Activated B cell treated with CpG ODN at 0.5 μM for 24 hours (primary cell): Measurements from ENCODE around the gene RNF40. TPM values are rescaled to one million over a fixed set of nuclear protein-coding genes. Genes with fewer than 3 reads are reported as not detected.
A peak's percentile ranks its signal among the peaks of the same experiment; 100 is the strongest.

ENCODE experiments used
- ATAC-seq: fragments of 200-7000 bp; cut with Tn5 transposase; one replicate; pipeline ENCODE4 v1.10.0; 2021; ENCODE audit warnings: low read depth, mild to moderate bottlenecking, moderate library complexity
- CTCF ChIA-PET: fragments of 350-600 bp; sonication (Branson Sonifier 250); formaldehyde crosslinking; loops from one replicate; lab custom pipeline; 2021; ENCODE audit warnings: antibody characterized with exemption; lab: Charles Lee
- POLR2A ChIA-PET: fragments of 350-600 bp; sonication (Branson Sonifier 250); formaldehyde crosslinking; loops from one replicate; lab custom pipeline; 2021; ENCODE audit warnings: antibody characterized with exemption; lab: Charles Lee
- DNase-seq: peaks from one replicate; pipeline ENCODE4 v3.0.0; 2022
- H3K27ac Mint-ChIP-seq: one replicate; pipeline ENCODE4 v1.8.0; 2020; ENCODE audit warnings: mixed read lengths
- H3K27me3 Mint-ChIP-seq: one replicate; pipeline ENCODE4 v1.8.0; 2021; ENCODE audit warnings: mixed read lengths
- H3K36me3 Mint-ChIP-seq: one replicate; pipeline ENCODE4 v1.8.0; 2021; ENCODE audit warnings: low read depth, mixed read lengths
- H3K4me1 Mint-ChIP-seq: one replicate; pipeline ENCODE4 v1.8.0; 2021; ENCODE audit warnings: mixed read lengths
- H3K4me3 Mint-ChIP-seq: one replicate; pipeline ENCODE4 v1.8.0; 2020; ENCODE audit warnings: mild to moderate bottlenecking, mixed read lengths
- H3K9me3 Mint-ChIP-seq: one replicate; pipeline ENCODE4 v1.8.0; 2020; ENCODE audit warnings: mixed read lengths
- intact Hi-C: fragments of 100-400 bp; cut with micrococcal nuclease; formaldehyde crosslinking; loops from one replicate; pipeline ENCODE4 v1.15.1; 2024
- total RNA-seq: library from RNA; stranded (reverse); gene quantifications from 2 replicates; pipeline ENCODE4 v1.2.3, GENCODE V29; 2022
- TF ChIP-seq, protein P1 (sequence below): fragments of 200-600 bp; IDR thresholded peaks from one replicate; pipeline ENCODE4 v1.8.0; 2022; ENCODE audit warnings: antibody characterized with exemption, mild to moderate bottlenecking

Gene RNF40
- total RNA-seq, 1 donor from 2014 or later = 117 TPM

DNA sequence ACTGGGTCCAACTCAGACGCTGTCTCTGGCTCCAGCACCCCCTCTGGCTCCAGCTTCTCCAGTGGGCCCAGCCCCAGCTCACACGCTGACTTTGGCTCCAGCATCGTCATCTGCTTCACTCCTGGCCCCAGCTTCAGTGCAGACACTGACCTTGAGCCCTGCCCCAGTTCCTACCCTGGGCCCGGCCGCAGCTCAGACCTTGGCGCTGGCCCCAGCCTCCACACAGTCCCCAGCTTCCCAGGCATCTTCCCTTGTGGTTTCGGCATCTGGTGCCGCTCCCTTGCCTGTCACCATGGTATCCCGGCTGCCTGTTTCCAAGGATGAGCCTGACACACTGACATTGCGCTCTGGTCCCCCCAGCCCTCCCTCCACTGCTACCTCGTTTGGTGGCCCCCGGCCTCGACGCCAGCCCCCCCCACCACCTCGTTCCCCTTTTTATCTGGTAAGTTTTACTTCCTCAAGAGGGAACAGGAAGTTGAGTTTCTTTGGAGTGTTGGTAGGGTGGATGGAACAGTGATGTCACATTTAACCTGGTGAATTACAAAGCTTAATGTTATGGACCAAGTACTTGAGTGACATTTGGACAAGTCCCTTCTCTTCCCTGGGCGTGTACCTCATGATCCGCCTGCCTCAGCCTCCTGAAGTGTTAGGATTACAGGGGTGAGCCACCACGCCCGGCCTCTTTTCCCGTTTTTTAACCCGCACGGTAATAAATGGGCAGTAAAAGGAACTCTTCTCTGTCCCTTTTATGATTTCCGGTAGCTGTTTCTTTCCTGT is 37.3 kb upstream of the RNF40 start:
- ChIA-PET POLR2A (interaction anchor here (0.7 to 2.2 kb wide), 2 partner anchors 23 to 74 kb away, joined by 9 to 11 read pairs; partner anchors contain the start of gene PHKG2), CTCF (no interaction called here)
- Mint-ChIP-seq H3K9me3 (no peaks in the 10 kb centered on the region), H3K27me3 (no peaks in the 10 kb centered on the region), H3K36me3 (peaks cover 89% of the 10 kb centered on the region), H3K4me3 (no peak overlapping the region), H3K27ac (no peak overlapping the region), H3K4me1 (peaks cover 18% of the 10 kb centered on the region)
- DNase-seq (no peak), ATAC-seq (peak; percentile 25)
- intact Hi-C loops = no loop called here
- TF ChIP-seq, protein P1, sequence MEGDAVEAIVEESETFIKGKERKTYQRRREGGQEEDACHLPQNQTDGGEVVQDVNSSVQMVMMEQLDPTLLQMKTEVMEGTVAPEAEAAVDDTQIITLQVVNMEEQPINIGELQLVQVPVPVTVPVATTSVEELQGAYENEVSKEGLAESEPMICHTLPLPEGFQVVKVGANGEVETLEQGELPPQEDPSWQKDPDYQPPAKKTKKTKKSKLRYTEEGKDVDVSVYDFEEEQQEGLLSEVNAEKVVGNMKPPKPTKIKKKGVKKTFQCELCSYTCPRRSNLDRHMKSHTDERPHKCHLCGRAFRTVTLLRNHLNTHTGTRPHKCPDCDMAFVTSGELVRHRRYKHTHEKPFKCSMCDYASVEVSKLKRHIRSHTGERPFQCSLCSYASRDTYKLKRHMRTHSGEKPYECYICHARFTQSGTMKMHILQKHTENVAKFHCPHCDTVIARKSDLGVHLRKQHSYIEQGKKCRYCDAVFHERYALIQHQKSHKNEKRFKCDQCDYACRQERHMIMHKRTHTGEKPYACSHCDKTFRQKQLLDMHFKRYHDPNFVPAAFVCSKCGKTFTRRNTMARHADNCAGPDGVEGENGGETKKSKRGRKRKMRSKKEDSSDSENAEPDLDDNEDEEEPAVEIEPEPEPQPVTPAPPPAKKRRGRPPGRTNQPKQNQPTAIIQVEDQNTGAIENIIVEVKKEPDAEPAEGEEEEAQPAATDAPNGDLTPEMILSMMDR = no peak

DNA sequence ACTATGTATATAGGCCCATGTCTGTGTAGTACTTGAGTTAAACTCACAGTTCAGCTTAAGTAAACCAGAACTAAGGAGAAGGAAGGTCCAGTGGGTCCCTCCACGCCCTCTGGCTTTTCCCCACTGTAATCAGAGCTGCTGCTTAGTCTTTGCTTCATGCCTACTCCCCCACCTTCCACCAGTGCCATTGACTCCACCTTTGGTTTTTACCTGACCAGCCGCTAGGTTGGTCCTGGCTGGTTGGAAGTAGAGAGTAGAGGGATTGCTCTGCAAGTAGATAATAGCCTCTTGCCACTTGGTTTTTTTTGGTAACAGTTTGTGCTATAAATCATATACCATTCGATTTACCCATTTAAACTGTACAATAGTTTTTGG is 36.7 kb upstream of the RNF40 start:
- CTCF ChIA-PET = no interaction called here
- H3K4me3 Mint-ChIP-seq = no peak overlapping the region
- TF ChIP-seq, protein P1 = no peak
- no peaks in the 10 kb centered on the region for H3K27me3 Mint-ChIP-seq
- peaks cover 89% of the 10 kb centered on the region for H3K36me3 Mint-ChIP-seq
- peaks cover 18% of the 10 kb centered on the region for H3K4me1 Mint-ChIP-seq
- H3K27ac Mint-ChIP-seq = no peak overlapping the region
- no peaks in the 10 kb centered on the region for H3K9me3 Mint-ChIP-seq
- POLR2A ChIA-PET = interaction anchor here (0.7 to 2.2 kb wide), 2 partner anchors 22 to 75 kb away, joined by 9 to 11 read pairs; partner anchors contain the start of gene PHKG2
- intact Hi-C loops = no loop called here
- no peak for DNase-seq
- ATAC-seq = no peak

DNA sequence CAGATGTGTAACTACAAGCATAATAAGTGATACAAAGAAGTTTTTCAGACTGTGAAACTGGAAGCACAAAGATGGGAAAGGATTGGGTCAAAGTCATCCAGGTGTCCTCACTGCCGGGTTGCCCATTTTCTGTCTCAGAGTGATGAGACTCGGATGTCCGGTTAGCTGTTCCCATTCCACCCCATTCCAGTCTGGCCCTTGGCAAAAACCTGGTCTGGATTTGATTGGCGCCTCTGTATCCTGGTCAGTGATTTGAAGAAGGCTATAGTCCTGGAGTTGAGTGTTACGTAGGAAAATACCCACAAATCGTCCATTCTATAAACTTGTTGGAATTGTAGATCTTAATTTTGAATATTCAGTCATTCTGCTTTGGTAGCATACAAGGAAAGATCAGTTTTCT is 33.8 kb upstream of the RNF40 start:
- peaks cover 18% of the 10 kb centered on the region for H3K4me1 Mint-ChIP-seq
- TF ChIP-seq, protein P1 = no peak
- no peak overlapping the region for H3K4me3 Mint-ChIP-seq
- DNase-seq (no peak), ATAC-seq (no peak)
- H3K9me3 Mint-ChIP-seq = no peaks in the 10 kb centered on the region
- POLR2A ChIA-PET = interaction anchor here (0.8 kb wide), 1 partner anchor 50 kb away, joined by 3 read pairs; no protein-coding TSS in a partner anchor
- H3K27ac Mint-ChIP-seq = no peak overlapping the region
- intact Hi-C loops = no loop called here
- peaks cover 84% of the 10 kb centered on the region for H3K36me3 Mint-ChIP-seq
- no peaks in the 10 kb centered on the region for H3K27me3 Mint-ChIP-seq
- CTCF ChIA-PET = no interaction called here

DNA sequence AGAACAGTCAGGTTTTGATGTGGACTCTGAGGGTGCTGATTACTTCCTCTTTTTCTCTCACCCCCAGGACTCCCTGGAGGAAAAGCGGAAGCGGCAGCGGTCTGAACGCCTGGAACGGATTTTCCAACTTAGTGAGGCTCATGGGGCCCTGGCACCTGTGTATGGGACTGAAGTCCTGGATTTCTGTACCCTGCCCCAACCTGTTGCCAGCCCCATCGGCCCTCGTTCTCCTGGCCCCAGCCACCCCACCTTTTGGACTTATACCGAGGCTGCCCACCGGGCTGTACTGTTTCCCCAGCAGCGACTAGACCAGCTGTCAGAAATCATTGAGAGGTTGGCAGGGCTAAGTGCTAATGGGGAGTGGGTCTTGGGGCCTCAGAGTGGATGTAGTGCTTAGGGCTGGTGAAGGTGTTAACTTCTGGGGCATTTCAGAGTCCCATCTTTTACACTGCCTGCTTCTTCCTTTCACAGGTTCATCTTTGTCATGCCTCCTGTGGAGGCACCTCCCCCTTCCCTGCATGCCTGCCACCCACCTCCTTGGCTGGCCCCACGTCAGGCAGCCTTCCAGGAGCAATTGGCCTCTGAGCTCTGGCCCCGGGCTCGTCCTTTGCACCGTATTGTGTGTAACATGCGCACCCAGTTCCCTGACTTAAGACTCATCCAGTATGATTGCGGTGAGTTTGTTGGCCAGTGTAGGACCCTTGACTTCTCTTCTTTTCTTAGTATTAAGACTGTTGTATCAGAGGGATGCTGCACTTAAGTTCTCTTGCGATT is 33.0 kb upstream of the RNF40 start:
- CTCF ChIA-PET = no interaction called here
- Mint-ChIP-seq H3K9me3 (no peaks in the 10 kb centered on the region), H3K36me3 (peaks cover 84% of the 10 kb centered on the region), H3K27ac (no peak overlapping the region), H3K4me1 (peaks cover 18% of the 10 kb centered on the region), H3K27me3 (no peaks in the 10 kb centered on the region), H3K4me3 (no peak overlapping the region)
- DNase-seq (no peak), ATAC-seq (no peak)
- intact Hi-C loops = no loop called here
- TF ChIP-seq, protein P1 = no peak
- POLR2A ChIA-PET = interaction anchor here (0.8 kb wide), 1 partner anchor 51 kb away, joined by 3 read pairs; no protein-coding TSS in a partner anchor

DNA sequence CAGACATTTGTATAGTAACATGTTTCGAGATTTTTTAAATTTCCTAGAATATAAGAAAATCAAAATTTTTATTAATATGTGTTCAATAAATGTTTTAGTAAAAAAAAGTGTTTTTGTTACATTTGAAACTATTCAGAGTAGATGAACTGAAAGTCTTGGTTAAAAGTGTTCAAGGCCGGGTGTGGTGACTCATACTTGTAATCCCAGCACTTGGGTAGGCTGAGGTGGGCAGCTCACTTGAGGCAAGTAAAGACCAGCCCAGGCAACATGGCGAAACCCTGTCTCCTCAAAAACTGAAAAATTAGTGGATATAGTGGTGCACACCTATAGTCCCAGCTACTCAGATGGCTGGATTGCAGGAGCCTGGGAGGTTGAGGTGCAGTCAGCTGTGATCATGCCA is 30.7 kb upstream of the RNF40 start:
- H3K27me3 Mint-ChIP-seq = no peaks in the 10 kb centered on the region
- H3K9me3 Mint-ChIP-seq = no peaks in the 10 kb centered on the region
- H3K4me3 Mint-ChIP-seq = no peak overlapping the region
- H3K27ac Mint-ChIP-seq = no peak overlapping the region
- intact Hi-C loops = no loop called here
- POLR2A ChIA-PET = interaction anchor here (1.1 kb wide), 1 partner anchor 10 kb away, joined by 4 read pairs; no protein-coding TSS in a partner anchor
- CTCF ChIA-PET = no interaction called here
- no peaks in the 10 kb centered on the region for H3K4me1 Mint-ChIP-seq
- DNase-seq (no peak), ATAC-seq (no peak)
- TF ChIP-seq, protein P1 = no peak
- peaks cover 82% of the 10 kb centered on the region for H3K36me3 Mint-ChIP-seq
